ENCODE data around the gene ANGPTL1. TPM values are rescaled to one million over a fixed set of nuclear protein-coding genes. Genes with fewer than 3 reads are reported as not detected.

Gene ANGPTL1, protein sequence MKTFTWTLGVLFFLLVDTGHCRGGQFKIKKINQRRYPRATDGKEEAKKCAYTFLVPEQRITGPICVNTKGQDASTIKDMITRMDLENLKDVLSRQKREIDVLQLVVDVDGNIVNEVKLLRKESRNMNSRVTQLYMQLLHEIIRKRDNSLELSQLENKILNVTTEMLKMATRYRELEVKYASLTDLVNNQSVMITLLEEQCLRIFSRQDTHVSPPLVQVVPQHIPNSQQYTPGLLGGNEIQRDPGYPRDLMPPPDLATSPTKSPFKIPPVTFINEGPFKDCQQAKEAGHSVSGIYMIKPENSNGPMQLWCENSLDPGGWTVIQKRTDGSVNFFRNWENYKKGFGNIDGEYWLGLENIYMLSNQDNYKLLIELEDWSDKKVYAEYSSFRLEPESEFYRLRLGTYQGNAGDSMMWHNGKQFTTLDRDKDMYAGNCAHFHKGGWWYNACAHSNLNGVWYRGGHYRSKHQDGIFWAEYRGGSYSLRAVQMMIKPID
- 100 to 1,000 TPM in 3 of 4 donors, 10 to 100 TPM in 1; 77.8 to 286 (median 142) TPM for total RNA-seq

DNA sequence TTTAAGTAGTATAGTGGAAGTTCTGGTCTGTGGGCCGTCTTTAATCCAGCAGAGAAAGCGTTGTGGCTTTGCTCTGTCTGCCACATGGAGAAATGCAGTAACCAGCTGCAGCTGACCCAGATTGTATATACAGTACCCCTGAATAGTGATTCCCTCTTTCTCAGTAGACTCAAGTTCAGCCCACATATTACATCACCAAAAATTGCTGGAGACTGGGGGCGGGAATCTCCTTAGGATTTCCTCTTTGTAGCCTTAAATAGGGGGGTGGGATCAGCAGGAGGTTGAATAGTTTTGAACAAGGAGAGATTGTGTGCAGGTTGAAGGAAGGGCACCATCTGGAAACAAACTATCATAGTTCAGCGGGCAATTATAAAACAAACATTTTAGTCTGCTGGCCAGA lies at the start of gene ANGPTL1:
TSS of gene ANGPTL1 (minus strand) at position 134 of the 400 bp plus-strand sequence. CDS start 5,301 bp downstream, outside the sequence.
- TF ChIP-seq POLR2A (IDR thresholded peaks at IDR 0.05) = no peak
- TF ChIP-seq CTCF (IDR thresholded peaks at IDR 0.05) = no peak
- intact Hi-C loops (cut with DNase I; ENCODE audit: low total_unique reads) = no loop called here
- Histone ChIP-seq H3K36me3 (no peaks in the 10 kb centered on the region), H3K4me3 (peak within 1 kb of the TSS; percentile 22 to 42), H3K27me3 (no peaks in the 10 kb centered on the region), H3K4me1 (peaks cover 0 to 4% of the 10 kb centered on the region in 2 donors), H3K27ac (peak within 1 kb of the TSS; percentile 81 to 84), H3K9me3 (no peaks in the 10 kb centered on the region)
- DNase-seq = peak in 1 of 2 donors; percentile 29

GRCh38 chr1:178919581-178919980 lies 48.7 kb upstream of the ANGPTL1 start:
- H3K27me3 ChIP-seq = no peaks in the 10 kb centered on the region
- no peak for DNase-seq
- H3K4me3 ChIP-seq = no peak overlapping the region
- peaks cover 0 to 6% of the 10 kb centered on the region in 2 donors for H3K4me1 ChIP-seq
- H3K36me3 ChIP-seq = no peaks in the 10 kb centered on the region
- peak overlapping the region; percentile 47 to 50 for H3K27ac ChIP-seq
- intact Hi-C loops (cut with DNase I; ENCODE audit: low total_unique reads) = no loop called here
- no peak for TF ChIP-seq CTCF (IDR thresholded peaks at IDR 0.05)
- TF ChIP-seq POLR2A (IDR thresholded peaks at IDR 0.05) = no peak
- peaks cover 0 to 7% of the 10 kb centered on the region in 2 donors for H3K9me3 ChIP-seq

DNA sequence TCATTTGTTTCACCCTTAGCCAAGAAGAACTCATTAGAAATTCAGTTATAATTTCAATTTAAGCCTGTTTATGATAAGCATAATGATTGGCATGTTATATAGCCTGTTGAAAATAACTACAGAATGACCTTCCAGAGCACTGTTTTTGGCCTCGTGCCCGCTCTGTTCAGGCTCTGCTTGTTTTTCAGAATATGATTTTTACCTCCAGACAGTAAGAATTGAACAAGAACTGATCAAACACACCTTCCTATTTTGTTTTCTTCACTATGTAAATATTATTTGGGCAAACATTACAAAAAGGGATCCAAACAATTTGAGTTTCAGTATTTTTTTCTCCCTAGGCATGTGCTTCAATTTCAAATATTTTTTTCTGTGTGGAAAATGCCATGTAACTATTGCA lies 48.1 kb upstream of the ANGPTL1 start:
- Histone ChIP-seq H3K36me3 (no peaks in the 10 kb centered on the region), H3K4me1 (peaks cover 0 to 6% of the 10 kb centered on the region in 2 donors), H3K27me3 (no peaks in the 10 kb centered on the region), H3K9me3 (peaks cover 0 to under 1% of the 10 kb centered on the region in 2 donors), H3K4me3 (no peak overlapping the region), H3K27ac (peak overlapping the region; percentile 47 to 50)
- TF ChIP-seq POLR2A (IDR thresholded peaks at IDR 0.05) (no peak), CTCF (IDR thresholded peaks at IDR 0.05) (no peak)
- DNase-seq = peak in 1 of 2 donors; percentile 43
- intact Hi-C loops (cut with DNase I; ENCODE audit: low total_unique reads) = no loop called here

- Histone ChIP-seq H3K4me1 (peaks cover 0 to 6% of the 10 kb centered on the region in 2 donors), H3K36me3 (no peaks in the 10 kb centered on the region), H3K4me3 (peak overlapping the region in 1 of 2 donors; percentile 14), H3K27me3 (no peaks in the 10 kb centered on the region), H3K27ac (peak overlapping the region; percentile 47 to 50), H3K9me3 (no peaks in the 10 kb centered on the region)
- no peak for DNase-seq
- TF ChIP-seq POLR2A (IDR thresholded peaks at IDR 0.05) = no peak
- TF ChIP-seq CTCF (IDR thresholded peaks at IDR 0.05) = no peak
- intact Hi-C loops (cut with DNase I; ENCODE audit: low total_unique reads) = no loop called here
Measured at GRCh38 chr1:178918308-178918707, 47.4 kb upstream of the ANGPTL1 start.
